Fibroblast of the aortic adventitia (primary cell): ENCODE measurements around the gene AK2. TPM values are rescaled to one million over a fixed set of nuclear protein-coding genes. Genes with fewer than 3 reads are reported as not detected.
"Not testable (repeated sequence)": the region's sequence is repeated elsewhere in the genome, so short reads cannot be mapped to it uniquely, and the experiment has no call there.

Experiments used
- DNase-seq: peaks from one replicate; pipeline ENCODE4 v3.0.0-alpha.2; 2010; ENCODE audit warnings: low read depth
- H3K4me3 ChIP-seq: 2 replicates; pipeline ENCODE4 v1.5.1; 2011; ENCODE audit warnings: low read depth, mild to moderate bottlenecking, control low read depth, low read length, moderate library complexity
- CTCF ChIP-seq: IDR thresholded peaks from 2 replicates; pipeline ENCODE4 v1.5.1; 2011; ENCODE audit warnings: mild to moderate bottlenecking, low read length, control low read depth, inconsistent platforms; ENCODE audit not compliant: insufficient read depth
- total RNA-seq: library from RNA; depleted of rRNA; stranded (reverse); fragments of >200 nt; gene quantifications from 2 replicates; pipeline ENCODE4 v1.2.3, GENCODE V29; 2012; ENCODE audit warnings: low replicate concordance

Gene AK2
- total RNA-seq, 1 donor = 155 TPM

- DNase-seq = no peak
- no peak for TF ChIP-seq CTCF
- H3K4me3 ChIP-seq = no peak overlapping the region
Observed at GRCh38 chr1:33000427-33001026, 36.2 kb downstream of the AK2 start.

GRCh38 chr1:32998997-32999396, 37.7 kb downstream of the AK2 start:
- DNase-seq = peak; percentile 30
- no peak overlapping the region for H3K4me3 ChIP-seq
- no peak for TF ChIP-seq CTCF

- H3K4me3 ChIP-seq = no peak overlapping the region
- DNase-seq = no peak
- no peak for TF ChIP-seq CTCF
Observed at GRCh38 chr1:32998064-32998463, 38.6 kb downstream of the AK2 start.

GRCh38 chr1:32997381-32997891, 39.2 kb downstream of the AK2 start:
- TF ChIP-seq CTCF = no peak

GRCh38 chr1:32993324-32993636, 43.4 kb downstream of the AK2 start:
- H3K4me3 ChIP-seq, DNase-seq: not testable (repeated sequence)

More at GRCh38 chr1:32997381-32997891, 39.2 kb downstream of the AK2 start:
- DNase-seq = peak; percentile 93
- H3K4me3 ChIP-seq = no peak overlapping the region

- peak; percentile 97 for DNase-seq
- no peak for TF ChIP-seq CTCF
- no peak overlapping the region for H3K4me3 ChIP-seq
Observed at GRCh38 chr1:32992489-32993323, 44.0 kb downstream of the AK2 start.

- no peak for DNase-seq
Observed at GRCh38 chr1:32991819-32992488, 44.7 kb downstream of the AK2 start.

More at GRCh38 chr1:32991819-32992488, 44.7 kb downstream of the AK2 start:
- no peak overlapping the region for H3K4me3 ChIP-seq
- TF ChIP-seq CTCF = no peak
